GM19035 (cell line): ENCODE measurements around the gene ZBTB47.

Experiments used
- ATAC-seq: cut with Tn5 transposase; IDR thresholded peaks from one replicate; pipeline ENCODE4 v1.9.1; 2021; ENCODE audit not compliant: unreplicated experiment

The ZBTB47 gene

DNA sequence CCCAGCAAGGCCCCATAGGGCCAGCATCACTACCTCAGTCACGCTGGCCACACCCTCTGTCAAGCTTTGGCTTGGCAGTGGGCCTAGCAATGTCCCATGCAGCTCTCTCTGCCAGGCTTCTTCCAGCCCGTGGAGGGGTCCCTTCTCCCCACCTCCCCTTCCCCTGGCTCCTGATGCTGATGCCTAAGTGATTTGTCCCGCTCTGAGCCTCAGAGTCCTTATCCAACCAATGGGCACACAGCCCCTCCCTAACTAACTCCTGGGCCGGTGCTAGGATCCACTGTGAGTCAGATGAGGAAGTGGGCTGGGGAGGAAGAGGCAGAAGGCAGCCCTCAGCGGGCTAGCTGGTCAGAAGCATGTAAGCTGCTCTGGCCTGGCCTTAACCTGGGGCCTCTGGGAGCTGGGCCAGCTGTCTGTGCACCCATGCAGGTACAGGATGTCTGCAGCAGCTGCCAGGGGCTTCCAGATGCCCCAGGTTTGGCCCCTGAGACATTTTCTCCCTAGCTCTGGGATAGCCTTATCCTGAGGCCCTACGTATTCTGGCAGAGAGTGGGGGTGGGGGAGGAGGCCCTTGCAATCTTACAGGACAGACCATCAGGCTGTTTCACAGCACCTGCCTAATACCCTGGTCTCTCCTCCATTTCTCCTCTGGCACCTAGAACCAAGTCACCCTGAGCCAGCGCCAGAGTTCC lies 740 bp upstream of the ZBTB47 start:
- ATAC-seq, result peak; percentile 42

DNA sequence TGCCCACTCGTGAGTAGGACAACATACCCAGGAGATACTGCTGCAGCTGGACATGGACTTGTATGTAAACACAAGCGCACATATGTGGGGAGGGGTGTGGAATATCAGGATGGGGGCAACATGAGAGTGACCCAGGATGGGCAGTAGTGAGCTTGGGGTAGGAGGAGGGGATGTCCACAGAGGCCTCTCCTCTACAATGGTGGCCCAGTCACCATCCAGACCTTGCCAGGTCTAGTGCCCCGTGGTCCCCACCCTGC lies 266 bp upstream of the ZBTB47 start:
- no peak for ATAC-seq

DNA sequence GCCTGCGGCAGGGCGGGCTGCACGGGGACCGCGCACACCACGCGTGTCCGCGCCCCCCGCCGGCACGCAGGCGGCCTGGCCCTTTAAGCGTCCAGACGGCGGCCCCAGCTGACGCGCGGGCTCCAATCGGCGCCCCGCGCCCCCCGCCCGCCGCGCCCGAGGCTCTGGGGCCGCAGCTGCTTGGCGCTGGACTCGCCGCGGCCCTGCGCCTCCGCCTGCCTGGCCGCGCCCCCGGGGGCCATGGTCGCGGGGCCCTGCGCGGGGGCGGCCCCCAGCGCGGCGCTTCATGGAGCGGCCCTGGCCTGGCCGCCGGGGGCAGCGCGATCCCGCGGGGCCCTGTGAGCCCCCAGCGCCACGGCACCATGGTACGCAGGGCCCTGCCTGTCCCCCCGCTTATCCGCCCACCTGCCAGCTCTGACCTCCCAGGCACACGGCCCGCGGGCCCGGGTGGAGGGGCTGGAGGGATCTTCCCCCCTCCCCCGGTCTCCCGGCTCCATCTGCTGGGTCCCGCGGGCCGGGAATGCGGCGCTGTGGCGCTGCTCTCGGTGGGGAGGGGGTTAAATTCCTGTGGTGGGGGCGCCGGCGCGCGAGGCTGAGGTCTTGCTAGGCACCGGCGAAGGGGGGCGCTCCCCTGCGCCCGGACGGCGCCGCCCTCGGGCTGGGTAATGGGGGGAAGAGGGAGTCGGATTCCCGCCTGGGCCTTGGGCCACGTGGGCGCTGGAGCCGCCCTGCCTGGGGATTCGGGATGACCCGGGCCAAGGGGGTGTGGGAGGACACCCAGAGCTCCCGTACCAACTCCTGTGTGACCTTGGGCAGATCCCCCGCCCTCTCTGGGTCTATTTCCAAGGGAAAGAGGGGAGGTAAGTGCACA lies 1.1 kb downstream of the ZBTB47 start:
- no peak for ATAC-seq

DNA sequence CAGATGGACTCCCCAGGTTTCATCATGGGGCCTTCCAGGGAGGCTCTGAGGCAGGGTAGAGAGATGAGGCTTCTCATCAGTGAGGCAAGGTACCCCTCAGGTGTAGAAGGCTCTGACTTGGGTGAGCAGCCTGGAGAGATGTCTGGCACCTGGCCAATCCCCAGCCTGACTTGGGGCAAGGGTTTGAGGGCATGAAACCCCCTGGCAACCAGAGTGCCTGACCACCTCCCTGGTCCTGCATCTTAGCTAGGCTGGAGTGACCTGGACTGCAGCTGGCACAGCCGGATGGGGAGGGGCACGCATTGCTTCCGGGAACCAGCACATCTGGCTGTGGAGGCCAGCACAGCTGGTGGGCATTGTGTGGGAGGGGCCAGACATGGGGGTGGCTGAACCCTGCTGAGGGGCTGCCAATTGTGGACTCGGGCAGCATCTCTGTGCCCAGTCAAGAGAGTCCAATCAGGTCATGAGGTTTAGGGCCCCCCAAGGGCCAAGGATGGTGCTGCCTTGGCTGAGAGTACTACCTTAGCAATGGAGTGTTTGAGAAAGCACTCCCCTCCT lies 1.9 kb downstream of the ZBTB47 start:
- no peak for ATAC-seq

GRCh38 chr3:42655980-42656679 lies 2.6 kb downstream of the ZBTB47 start:
- no peak for ATAC-seq

DNA sequence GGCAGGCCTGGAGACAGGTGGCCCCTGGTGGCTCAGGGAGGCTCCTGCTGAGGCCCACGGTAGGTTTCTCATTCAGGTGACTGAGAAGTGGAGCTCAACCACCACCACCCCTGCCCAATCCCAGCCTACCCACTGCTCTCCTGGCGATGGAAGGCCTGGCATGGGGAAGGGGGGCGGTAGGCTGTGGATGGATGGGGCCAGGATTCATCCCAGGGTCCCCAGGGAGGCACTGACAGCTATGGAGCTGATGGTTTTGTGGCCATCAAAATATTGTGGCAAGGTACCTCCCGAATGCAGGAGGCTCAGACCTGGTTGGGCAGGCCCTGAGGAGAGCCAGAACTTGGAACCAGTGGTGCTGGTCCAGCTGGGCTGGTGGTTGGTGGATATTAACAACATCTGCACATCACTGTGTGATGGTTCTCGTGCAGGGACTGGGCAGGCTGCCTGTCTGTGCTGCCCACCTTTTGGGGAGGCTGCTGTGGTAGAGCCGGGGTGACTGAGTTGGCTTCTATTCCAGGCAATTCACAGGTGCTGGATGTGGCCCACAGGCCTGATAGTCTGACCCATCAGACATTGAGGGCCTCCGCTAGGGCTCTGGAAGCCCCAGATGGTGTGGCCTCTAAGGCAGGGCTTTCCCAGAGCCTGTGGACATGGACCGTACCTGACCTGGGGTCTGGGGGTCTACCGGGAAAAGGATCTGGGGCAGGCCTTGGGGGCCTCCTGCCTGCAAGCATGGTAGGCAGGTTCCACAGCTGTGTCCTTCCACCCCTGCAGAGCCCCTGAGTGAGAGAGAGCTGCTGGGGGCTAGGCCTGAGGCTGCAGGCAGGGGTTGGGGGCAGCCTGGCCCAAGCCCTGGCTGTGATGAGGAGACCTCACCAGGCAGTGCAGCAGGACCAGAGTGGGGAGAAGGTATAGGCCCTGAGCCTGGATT lies 3.4 kb downstream of the ZBTB47 start:
- no peak for ATAC-seq

DNA sequence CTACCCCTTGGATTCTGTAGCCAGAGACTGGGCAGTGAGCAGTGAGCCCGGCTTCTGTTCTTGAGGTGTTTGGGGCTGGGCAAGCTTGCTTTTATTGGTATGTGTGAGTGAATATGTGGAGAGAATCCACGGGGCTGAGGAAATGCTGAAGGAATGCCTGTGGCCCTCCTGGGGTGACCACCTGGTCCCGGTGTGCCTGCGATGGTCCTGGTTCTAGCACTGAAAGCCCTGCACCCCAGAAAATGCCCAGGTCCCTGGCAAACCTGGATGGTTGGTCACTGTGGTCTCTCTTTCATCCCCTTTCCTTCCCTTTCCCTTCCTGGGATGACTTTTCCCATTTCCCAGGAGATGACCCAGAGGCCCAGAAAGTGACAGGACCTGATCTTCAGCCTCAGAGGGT lies 4.2 kb downstream of the ZBTB47 start:
- ATAC-seq, result no peak

- no peak for ATAC-seq
These were observed 4.7 kb downstream of the ZBTB47 start for GRCh38 chr3:42658091-42658770.

- no peak for ATAC-seq
These were observed 5.4 kb downstream of the ZBTB47 start for GRCh38 chr3:42658771-42659390.

GRCh38 chr3:42659451-42660130 lies 6.1 kb downstream of the ZBTB47 start:
- no peak for ATAC-seq

- ATAC-seq, result no peak
These were observed 6.7 kb downstream of the ZBTB47 start for GRCh38 chr3:42660131-42660715.

DNA sequence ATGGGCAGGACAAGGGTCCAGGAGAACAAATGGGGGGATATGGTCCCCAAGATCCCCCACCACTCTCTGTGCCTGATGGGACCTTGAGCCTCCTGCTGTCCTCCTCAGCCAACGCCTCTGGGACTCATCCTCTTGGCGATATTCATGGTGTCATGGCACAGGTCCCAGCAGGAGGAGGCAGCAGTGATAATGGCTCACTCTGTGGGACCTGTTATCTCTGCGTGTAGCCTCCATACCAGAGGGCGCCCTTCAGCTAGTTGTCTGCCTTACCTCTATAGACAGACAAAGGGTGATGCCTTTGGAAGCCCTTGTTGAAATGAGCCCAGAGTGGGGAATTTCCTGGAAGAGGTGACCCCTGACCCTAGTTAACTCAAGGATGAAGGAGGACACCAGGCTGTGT lies 7.4 kb downstream of the ZBTB47 start:
- no peak for ATAC-seq

GRCh38 chr3:42661593-42662022 lies 8.1 kb downstream of the ZBTB47 start:
- ATAC-seq, result no peak

- ATAC-seq, result no peak
These were observed 8.7 kb downstream of the ZBTB47 start for GRCh38 chr3:42662037-42662812.

DNA sequence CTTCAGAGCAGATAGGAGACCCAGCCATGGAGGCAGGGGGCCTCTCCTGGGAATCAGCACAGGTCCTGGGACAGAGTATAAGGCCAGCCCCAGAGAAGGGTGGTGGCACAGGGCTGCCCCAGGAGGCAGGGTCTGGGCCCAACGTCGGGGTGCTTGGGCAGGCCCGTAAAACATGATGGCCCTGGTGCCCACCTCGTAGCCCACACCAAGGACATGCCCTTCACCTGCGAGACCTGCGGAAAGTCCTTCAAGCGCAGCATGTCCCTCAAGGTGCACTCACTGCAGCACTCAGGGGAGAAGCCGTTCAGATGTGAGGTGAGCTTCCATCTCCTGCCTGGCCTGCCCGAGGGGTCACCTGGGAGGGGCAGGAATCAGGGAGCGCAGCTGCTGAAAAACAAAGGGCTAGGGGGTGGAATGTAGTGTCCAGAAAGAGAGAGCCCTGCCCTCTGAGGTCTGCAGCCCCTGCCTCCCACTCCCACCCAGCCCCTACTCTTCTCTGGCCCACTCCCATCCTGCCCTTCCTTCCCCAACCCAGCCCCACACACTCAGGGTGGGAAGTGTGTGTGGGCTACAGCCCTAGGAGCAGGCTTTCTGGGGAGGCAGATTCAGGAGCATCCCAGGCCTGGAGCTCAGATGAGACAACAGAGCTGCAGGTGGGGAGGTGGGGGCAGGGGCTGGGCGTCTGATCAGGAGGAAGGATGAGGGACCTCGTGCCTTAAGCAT lies 9.5 kb downstream of the ZBTB47 start:
- ATAC-seq, result no peak

GRCh38 chr3:42663581-42664437 lies 10.3 kb downstream of the ZBTB47 start:
- ATAC-seq, result no peak
